Fibroblast of mammary gland (primary cell): ENCODE results near the gene YAP1.
A peak's percentile ranks its signal among the peaks of the same experiment; 100 is the strongest.

Source experiments
- DNase-seq: peaks from one replicate; pipeline ENCODE4 v3.0.0-alpha.2; 2010; ENCODE audit warnings: low read depth
- H3K4me3 ChIP-seq: 2 replicates; pipeline ENCODE4 v1.5.1; 2011; ENCODE audit warnings: low read depth, mild to moderate bottlenecking, low read length, moderate library complexity; ENCODE audit not compliant: control insufficient read depth
- CTCF ChIP-seq: conservative IDR thresholded peaks from 2 replicates; pipeline ENCODE4 v1.5.1; 2011; ENCODE audit warnings: low read depth, low read length, inconsistent platforms; ENCODE audit not compliant: control insufficient read depth, insufficient read depth

The YAP1 gene

GRCh38 chr11:102108734-102109440 is 1.4 kb upstream of the YAP1 start:
- DNase-seq = no peak
- H3K4me3 ChIP-seq = peak overlapping the region; percentile 85
- no peak for TF ChIP-seq CTCF

- no peak for DNase-seq
- H3K4me3 ChIP-seq = peak overlapping the region; percentile 85
- TF ChIP-seq CTCF = no peak
Measured at GRCh38 chr11:102110761-102111010, 439 bp downstream of the YAP1 start.

- peak; percentile 69 for DNase-seq
- peak overlapping the region; percentile 85 for H3K4me3 ChIP-seq
- no peak for TF ChIP-seq CTCF
Measured at GRCh38 chr11:102111011-102111786, 952 bp downstream of the YAP1 start.

GRCh38 chr11:102111787-102112508 is 1.7 kb downstream of the YAP1 start:
- no peak for TF ChIP-seq CTCF
- peak; percentile 96 for DNase-seq
- H3K4me3 ChIP-seq = peak overlapping the region; percentile 85

- no peak for DNase-seq
- peak overlapping the region; percentile 85 for H3K4me3 ChIP-seq
Measured at GRCh38 chr11:102112509-102112821, 2.2 kb downstream of the YAP1 start.

GRCh38 chr11:102114032-102114431 is 3.8 kb downstream of the YAP1 start:
- no peak for TF ChIP-seq CTCF
- no peak overlapping the region for H3K4me3 ChIP-seq
- DNase-seq = no peak

More at GRCh38 chr11:102112509-102112821, 2.2 kb downstream of the YAP1 start:
- TF ChIP-seq CTCF = no peak
